GM13977 (cell line): ENCODE results near the gene P2RX1.
A peak's percentile ranks its signal among the peaks of the same experiment; 100 is the strongest.

Source experiments
- DNase-seq: peaks from one replicate; pipeline ENCODE4 v3.0.0; 2012; ENCODE audit warnings: low spot score
- in situ Hi-C: fragments of 300-500 bp; cut with MboI; formaldehyde crosslinking; loops from one replicate; pipeline ENCODE4 v1.12.0; 2022; ENCODE audit warnings: low sequenced_read_pairs, low pct_unique_long_range_greater_than_20kb, mixed read lengths, inconsistent platforms; ENCODE audit not compliant: unreplicated experiment
- TF ChIP-seq, protein P1 (sequence below): IDR thresholded peaks from 2 replicates; pipeline ENCODE4 v1.5.1; 2012; ENCODE audit warnings: mild to moderate bottlenecking, control low read depth; ENCODE audit not compliant: insufficient read depth; ENCODE audit errors: extremely low read depth, missing control alignments

The P2RX1 gene

DNA sequence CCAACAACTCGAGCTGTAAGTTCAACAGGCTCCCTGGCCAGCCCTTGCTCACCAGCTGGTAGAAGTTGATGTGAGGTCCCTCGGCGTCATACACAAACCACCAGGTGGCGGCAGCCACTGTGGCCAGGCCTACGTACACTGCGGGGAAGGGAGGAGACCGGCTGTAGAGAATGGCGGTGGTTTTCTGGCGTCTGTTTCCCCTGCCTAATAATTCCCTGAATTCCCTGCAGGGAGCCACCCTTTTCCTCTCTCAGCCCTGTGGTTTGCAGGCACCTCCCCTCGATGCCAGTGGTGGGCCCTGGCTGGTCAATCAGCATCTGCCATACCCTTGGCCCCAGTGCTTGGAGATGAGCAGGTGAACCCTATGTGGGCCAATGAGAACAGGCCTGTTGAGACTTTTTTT is 18.9 kb upstream of the P2RX1 start:
- in situ Hi-C loops: no loop called here
- DNase-seq: peak; percentile 67
- TF ChIP-seq, protein P1, sequence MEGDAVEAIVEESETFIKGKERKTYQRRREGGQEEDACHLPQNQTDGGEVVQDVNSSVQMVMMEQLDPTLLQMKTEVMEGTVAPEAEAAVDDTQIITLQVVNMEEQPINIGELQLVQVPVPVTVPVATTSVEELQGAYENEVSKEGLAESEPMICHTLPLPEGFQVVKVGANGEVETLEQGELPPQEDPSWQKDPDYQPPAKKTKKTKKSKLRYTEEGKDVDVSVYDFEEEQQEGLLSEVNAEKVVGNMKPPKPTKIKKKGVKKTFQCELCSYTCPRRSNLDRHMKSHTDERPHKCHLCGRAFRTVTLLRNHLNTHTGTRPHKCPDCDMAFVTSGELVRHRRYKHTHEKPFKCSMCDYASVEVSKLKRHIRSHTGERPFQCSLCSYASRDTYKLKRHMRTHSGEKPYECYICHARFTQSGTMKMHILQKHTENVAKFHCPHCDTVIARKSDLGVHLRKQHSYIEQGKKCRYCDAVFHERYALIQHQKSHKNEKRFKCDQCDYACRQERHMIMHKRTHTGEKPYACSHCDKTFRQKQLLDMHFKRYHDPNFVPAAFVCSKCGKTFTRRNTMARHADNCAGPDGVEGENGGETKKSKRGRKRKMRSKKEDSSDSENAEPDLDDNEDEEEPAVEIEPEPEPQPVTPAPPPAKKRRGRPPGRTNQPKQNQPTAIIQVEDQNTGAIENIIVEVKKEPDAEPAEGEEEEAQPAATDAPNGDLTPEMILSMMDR: peak; percentile 58

DNA sequence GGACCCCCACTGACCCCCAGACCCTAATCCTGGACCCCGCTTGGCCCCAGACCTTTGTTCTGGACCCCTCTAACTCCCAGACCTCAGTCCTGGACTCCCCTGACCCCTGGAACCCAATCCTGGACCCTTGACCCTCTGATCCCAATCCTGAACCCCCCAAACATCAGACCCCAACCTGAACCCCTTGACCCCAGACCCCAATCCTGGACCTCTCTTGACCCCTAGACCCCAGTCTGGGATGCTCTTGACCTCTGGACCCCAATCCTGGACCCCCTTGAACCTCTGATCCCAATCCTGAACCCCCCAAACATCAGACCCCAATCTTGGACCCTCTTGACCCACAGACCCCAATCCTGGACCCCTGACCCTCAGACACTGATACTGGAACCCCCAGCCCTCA is 13.5 kb upstream of the P2RX1 start:
- TF ChIP-seq, protein P1: no peak
- no peak for DNase-seq
- in situ Hi-C loops: no loop called here

DNA sequence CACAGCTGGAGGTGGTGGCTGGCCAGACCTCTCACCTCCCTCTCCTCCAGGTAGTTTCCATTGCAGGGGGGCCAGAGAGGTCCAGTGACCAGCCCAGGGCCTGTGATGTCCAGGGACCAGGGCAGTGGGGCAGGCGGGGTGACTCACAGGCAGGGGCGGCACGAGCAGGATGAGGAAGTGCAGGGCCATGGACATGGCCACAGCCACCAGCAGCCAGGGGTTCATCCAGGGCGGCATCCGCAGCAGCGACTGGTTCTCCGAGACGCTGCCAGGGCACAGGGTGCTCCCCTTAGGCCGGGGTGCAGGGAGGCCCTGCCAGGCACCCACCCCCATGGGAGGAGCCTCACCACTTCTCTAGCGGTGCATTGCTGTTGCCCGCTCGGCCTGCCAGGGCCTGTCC is 12.9 kb upstream of the P2RX1 start:
- in situ Hi-C loops: no loop called here
- TF ChIP-seq, protein P1: no peak
- no peak for DNase-seq

DNA sequence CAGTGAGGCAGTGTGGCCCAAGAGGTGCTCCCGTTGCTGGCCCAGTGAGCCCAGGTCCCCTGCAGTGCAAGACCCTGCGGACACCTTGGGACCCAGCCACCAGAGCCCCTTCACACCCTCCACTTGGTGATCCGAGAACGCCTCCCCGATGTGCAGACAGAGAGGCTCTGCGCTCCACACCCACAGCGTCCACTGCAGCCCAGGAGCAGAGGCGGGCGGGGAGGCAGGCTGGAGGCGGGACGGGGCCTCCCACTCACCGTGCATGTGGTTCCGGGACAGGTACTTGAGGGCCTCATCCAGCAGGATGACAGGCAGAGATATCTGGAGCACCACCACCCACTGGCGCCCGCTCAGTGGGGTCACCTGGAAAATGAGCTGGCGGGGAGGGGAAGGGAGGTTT is 12.1 kb upstream of the P2RX1 start:
- no peak for DNase-seq
- TF ChIP-seq, protein P1: no peak
- in situ Hi-C loops: no loop called here

DNA sequence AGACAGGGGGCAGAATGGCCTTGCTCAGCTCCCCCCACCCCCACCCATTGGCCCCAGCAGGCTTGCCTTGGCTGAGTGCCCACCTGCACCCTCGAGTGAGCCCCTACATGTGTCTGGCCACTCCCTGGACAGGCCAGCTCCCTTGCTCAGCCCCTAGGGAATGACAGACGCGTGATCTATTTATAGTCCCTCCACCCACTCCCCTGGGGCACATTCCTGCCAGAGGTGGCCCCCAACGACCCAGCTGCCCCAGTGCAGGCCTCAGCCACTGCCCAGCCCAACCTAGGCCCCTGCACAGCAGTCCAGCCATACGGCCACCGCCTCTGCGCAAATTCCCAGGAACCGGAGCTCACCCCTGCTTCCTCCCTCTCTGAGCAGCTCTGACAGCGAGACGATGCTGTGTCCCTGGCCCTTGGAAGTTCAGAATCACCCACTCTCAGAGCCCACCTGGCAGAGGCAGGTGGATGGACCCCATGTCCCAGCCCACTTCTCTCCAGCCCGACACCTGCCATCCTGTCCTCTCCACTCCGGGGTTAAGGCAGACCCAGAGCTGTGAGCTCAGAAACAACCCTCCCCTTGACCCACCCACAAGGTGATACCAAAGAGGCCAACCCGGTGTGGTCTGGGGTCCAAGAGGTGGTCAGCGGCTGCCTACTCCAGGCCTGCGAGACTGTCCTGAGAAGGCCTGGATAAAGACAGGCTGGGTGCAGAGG is 11.5 kb upstream of the P2RX1 start:
- TF ChIP-seq, protein P1: no peak
- in situ Hi-C loops: no loop called here
- no peak for DNase-seq

DNA sequence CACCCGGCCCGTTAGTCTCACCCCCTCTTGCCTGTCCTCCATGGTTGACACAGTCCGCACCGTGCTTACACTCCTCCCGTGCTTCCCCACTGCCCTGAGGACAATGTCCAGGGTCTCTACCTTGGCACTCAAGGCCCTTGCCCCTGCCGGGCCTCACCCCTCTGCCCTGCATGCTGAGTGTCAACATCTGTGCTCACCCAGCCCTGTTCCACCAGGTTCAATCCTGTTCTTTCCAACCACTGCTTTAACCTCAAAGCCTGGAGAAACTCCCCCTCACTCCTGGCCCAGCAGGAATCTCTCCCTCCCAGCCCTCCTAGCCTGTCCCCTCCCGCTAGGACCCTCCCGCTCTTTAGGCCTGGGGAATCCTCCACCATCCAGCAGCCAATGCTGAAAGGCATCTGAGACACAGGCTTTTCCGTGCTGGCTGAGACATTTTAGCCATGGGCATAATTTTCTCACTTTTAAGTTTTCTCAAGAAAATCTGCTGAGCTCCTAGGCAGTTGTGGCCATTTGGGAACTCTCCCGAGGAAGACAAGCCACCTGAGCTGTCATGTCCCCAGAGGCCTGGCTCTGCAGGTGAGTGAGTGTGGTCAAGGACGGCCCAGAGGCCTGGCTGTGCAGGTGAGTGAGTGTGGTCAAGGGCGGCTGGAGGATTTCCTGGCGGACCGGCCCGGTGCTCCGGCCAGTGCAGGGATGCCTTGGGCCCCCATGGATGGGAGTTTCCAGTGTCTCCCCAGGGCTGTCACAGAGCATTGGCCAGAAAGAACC is 10.8 kb upstream of the P2RX1 start:
- TF ChIP-seq, protein P1: no peak
- in situ Hi-C loops: no loop called here
- DNase-seq: no peak
